Lower lobe of right lung (tissue), 2 donors: ENCODE data around the gene AKAP6. TPM values are rescaled to one million over a fixed set of nuclear protein-coding genes. Genes with fewer than 3 reads are reported as not detected.

Experiments
- ATAC-seq, 2 donors: fragments of 200-7000 bp; cut with Tn5 transposase; one replicate each; pipeline ENCODE4 v1.9.1; 2020 to 2022; ENCODE audit warnings: mild to moderate bottlenecking in 2 of 2, moderate library complexity in 2 of 2
- DNase-seq: peaks from one replicate; pipeline ENCODE4 v3.0.0-alpha.2; 2020
- H3K27ac ChIP-seq: fragments of 200-600 bp; one replicate; pipeline ENCODE4 v1.8.0; 2022
- H3K27me3 ChIP-seq: fragments of 200-600 bp; one replicate; pipeline ENCODE4 v1.8.0; 2022; ENCODE audit warnings: low read depth
- H3K36me3 ChIP-seq: fragments of 200-600 bp; one replicate; pipeline ENCODE4 v1.8.0; 2022; ENCODE audit warnings: mild to moderate bottlenecking
- H3K4me1 ChIP-seq: fragments of 200-600 bp; one replicate; pipeline ENCODE4 v1.8.0; 2022
- H3K4me3 ChIP-seq: fragments of 200-600 bp; one replicate; pipeline ENCODE4 v1.8.0; 2022; ENCODE audit warnings: mild to moderate bottlenecking
- H3K9me3 ChIP-seq: fragments of 200-600 bp; one replicate; pipeline ENCODE4 v1.8.0; 2022
- CTCF ChIP-seq: fragments of 200-600 bp; IDR thresholded peaks from one replicate; pipeline ENCODE4 v1.8.0; 2022; ENCODE audit warnings: antibody characterized with exemption, mild to moderate bottlenecking
- intact Hi-C: fragments of 100-400 bp; cut with DNase I; formaldehyde crosslinking; loops from one replicate; pipeline ENCODE4 v1.11.0; 2022
- total RNA-seq: library from RNA; stranded (reverse); fragmentation: NEBNext Ultra II Directional; extraction: Animal tissue kit (Norgen Biotek cat#: 25700); gene quantifications from one replicate; pipeline ENCODE4 v1.2.1, GENCODE V29; 2021
- donor health status: DM: no; HTN: yes; CAD: no; lungs with severe emphysema.

AKAP6 gene
- total RNA-seq, 1 donor from 2014 or later = 8.6 TPM

GRCh38 chr14:32846821-32847365 lies 517.8 kb downstream of the AKAP6 start:
- TF ChIP-seq CTCF = no peak
- no peaks in the 10 kb centered on the region for H3K36me3 ChIP-seq
- DNase-seq = no peak
- intact Hi-C loops = no loop called here
- no peaks in the 10 kb centered on the region for H3K9me3 ChIP-seq
- no peaks in the 10 kb centered on the region for H3K27me3 ChIP-seq
- H3K4me1 ChIP-seq = no peaks in the 10 kb centered on the region
- no peak for ATAC-seq
- no peak overlapping the region for H3K4me3 ChIP-seq
- H3K27ac ChIP-seq = no peak overlapping the region

- no peak for TF ChIP-seq CTCF
- no peak for ATAC-seq
- no peaks in the 10 kb centered on the region for H3K9me3 ChIP-seq
- no peaks in the 10 kb centered on the region for H3K4me1 ChIP-seq
- no peak for DNase-seq
- H3K4me3 ChIP-seq = no peak overlapping the region
- intact Hi-C loops = no loop called here
- H3K36me3 ChIP-seq = no peaks in the 10 kb centered on the region
- no peak overlapping the region for H3K27ac ChIP-seq
- H3K27me3 ChIP-seq = no peaks in the 10 kb centered on the region
Measured at GRCh38 chr14:32847867-32848266, 518.8 kb downstream of the AKAP6 start.

- H3K27ac ChIP-seq = no peak overlapping the region
- intact Hi-C loops = no loop called here
- H3K9me3 ChIP-seq = no peaks in the 10 kb centered on the region
- ATAC-seq = no peak
- no peak for TF ChIP-seq CTCF
- no peak overlapping the region for H3K4me3 ChIP-seq
- no peaks in the 10 kb centered on the region for H3K4me1 ChIP-seq
- no peaks in the 10 kb centered on the region for H3K36me3 ChIP-seq
- H3K27me3 ChIP-seq = no peaks in the 10 kb centered on the region
- no peak for DNase-seq
Measured at GRCh38 chr14:32865827-32866376, 536.8 kb downstream of the AKAP6 start.

- intact Hi-C loops = no loop called here
Measured at GRCh38 chr14:32883188-32883587, 554.1 kb downstream of the AKAP6 start.

More at GRCh38 chr14:32883188-32883587, 554.1 kb downstream of the AKAP6 start:
- Histone ChIP-seq H3K9me3 (peaks cover 4% of the 10 kb centered on the region), H3K27ac (no peak overlapping the region), H3K4me1 (no peaks in the 10 kb centered on the region), H3K27me3 (no peaks in the 10 kb centered on the region), H3K36me3 (no peaks in the 10 kb centered on the region), H3K4me3 (no peak overlapping the region)
- no peak for ATAC-seq
- no peak for TF ChIP-seq CTCF
- DNase-seq = no peak

Other genes starting within 250 kb of the AKAP6 start
- gene RNU6-7, start 127.3 kb upstream of the AKAP6 start, total RNA-seq = not detected
- not detected for gene RNU6-8, start 126.0 kb upstream of the AKAP6 start, total RNA-seq